ENCODE data around the gene CREB3L2.
"Not testable (repeated sequence)": the region's sequence is repeated elsewhere in the genome, so short reads cannot be mapped to it uniquely, and the experiment has no call there.

The CREB3L2 gene

GRCh38 chr7:137970253-137970975 is 31.5 kb downstream of the CREB3L2 start:
- peak in 5 of 56 donors; percentile 7 to 39 (median 14) for DNase-seq

GRCh38 chr7:137969828-137970227 is 32.1 kb downstream of the CREB3L2 start:
- no peak for DNase-seq

- no peak for DNase-seq
Observed at GRCh38 chr7:137968890-137969289, 33.0 kb downstream of the CREB3L2 start.

GRCh38 chr7:137968339-137968738 is 33.5 kb downstream of the CREB3L2 start:
- not testable (repeated sequence) for DNase-seq

GRCh38 chr7:137967143-137968018 is 34.5 kb downstream of the CREB3L2 start:
- no peak for DNase-seq

- no peak for DNase-seq
Observed at GRCh38 chr7:137966641-137967142, 35.2 kb downstream of the CREB3L2 start.

- DNase-seq: no peak
Observed at GRCh38 chr7:137965942-137966640, 35.8 kb downstream of the CREB3L2 start.

GRCh38 chr7:137964824-137965545 is 36.9 kb downstream of the CREB3L2 start:
- DNase-seq: no peak

- no peak for DNase-seq
Observed at GRCh38 chr7:137962875-137963507, 38.9 kb downstream of the CREB3L2 start.

- no peak for DNase-seq
Observed at GRCh38 chr7:137962491-137962874, 39.4 kb downstream of the CREB3L2 start.

GRCh38 chr7:137961200-137962177 is 40.4 kb downstream of the CREB3L2 start:
- peak in 1 of 56 donors; percentile 10 for DNase-seq

- DNase-seq: no peak
Observed at GRCh38 chr7:137960020-137960419, 41.9 kb downstream of the CREB3L2 start.

GRCh38 chr7:137958470-137959431 is 43.1 kb downstream of the CREB3L2 start:
- no peak for DNase-seq

- DNase-seq: no peak
Observed at GRCh38 chr7:137957887-137958286, 44.0 kb downstream of the CREB3L2 start.

GRCh38 chr7:137956591-137956990 is 45.3 kb downstream of the CREB3L2 start:
- DNase-seq: no peak

- no peak for DNase-seq
Observed at GRCh38 chr7:137956183-137956582, 45.7 kb downstream of the CREB3L2 start.

- no peak for DNase-seq
Observed at GRCh38 chr7:137954614-137955013, 47.3 kb downstream of the CREB3L2 start.
